Left ventricle myocardium inferior (tissue), 1 donor: ENCODE data around the gene MRPS30. TPM values are rescaled to one million over a fixed set of nuclear protein-coding genes. Genes with fewer than 3 reads are reported as not detected.

ENCODE experiments used
- DNase-seq: peaks from one replicate; pipeline ENCODE4 v3.0.0-alpha.2; 2020
- H3K27ac ChIP-seq: fragments of 200-600 bp; replicated peaks from 2 replicates; pipeline ENCODE4 v1.8.0; 2021
- H3K27me3 ChIP-seq: fragments of 200-600 bp; 2 replicates; pipeline ENCODE4 v1.8.0; 2021; ENCODE audit warnings: low read depth
- H3K36me3 ChIP-seq: fragments of 200-600 bp; 2 replicates; pipeline ENCODE4 v1.8.0; 2021
- H3K4me1 ChIP-seq: fragments of 200-600 bp; 2 replicates; pipeline ENCODE4 v1.8.0; 2021
- H3K4me3 ChIP-seq: fragments of 200-600 bp; 2 replicates; pipeline ENCODE4 v1.8.0; 2021; ENCODE audit warnings: mild to moderate bottlenecking, moderate library complexity
- H3K9me3 ChIP-seq: fragments of 200-600 bp; replicated peaks from 2 replicates; pipeline ENCODE4 v1.8.0; 2021
- CTCF ChIP-seq: fragments of 200-600 bp; IDR thresholded peaks from 2 replicates; pipeline ENCODE4 v1.8.0; 2021; ENCODE audit warnings: antibody characterized with exemption, mild to moderate bottlenecking, borderline replicate concordance
- intact Hi-C: fragments of 100-400 bp; cut with micrococcal nuclease; formaldehyde crosslinking; loops from one replicate; pipeline ENCODE4 v1.11.0; 2022
- total RNA-seq: library from RNA; stranded (reverse); fragmentation: NEBNext Ultra II Directional; extraction: Animal tissue kit (Norgen Biotek cat#: 25700); gene quantifications from one replicate; pipeline ENCODE4 v1.2.1, GENCODE V29; 2021
- donor health status: DM: no; HTN: yes; CAD: no; lungs with severe emphysema.

Gene MRPS30
- total RNA-seq, 1 donor from 2014 or later, result 86.3 TPM

- intact Hi-C loops, result no loop called here
- peak; percentile 46 for TF ChIP-seq CTCF
Measured at GRCh38 chr5:44862808-44863207, 54.1 kb downstream of the MRPS30 start.

More at GRCh38 chr5:44862808-44863207, 54.1 kb downstream of the MRPS30 start:
- H3K27me3 ChIP-seq, result no peaks in the 10 kb centered on the region
- no peaks in the 10 kb centered on the region for H3K9me3 ChIP-seq
- DNase-seq, result no peak
- H3K27ac ChIP-seq, result no peak overlapping the region
- no peaks in the 10 kb centered on the region for H3K4me1 ChIP-seq
- no peak overlapping the region for H3K4me3 ChIP-seq
- no peaks in the 10 kb centered on the region for H3K36me3 ChIP-seq
